Stimulated activated CD4-positive, alpha-beta T cell treated with anti-CD3 and anti-CD28 coated beads, Interleukin-15, amount 100 ng/mL, for 24 hours (primary cell): ENCODE results near the gene IFI27L2.
A peak's percentile ranks its signal among the peaks of the same experiment; 100 is the strongest.

Experiments used
- DNase-seq: peaks from one replicate; pipeline ENCODE4 v3.0.0-alpha.2; 2020

Gene IFI27L2

DNA sequence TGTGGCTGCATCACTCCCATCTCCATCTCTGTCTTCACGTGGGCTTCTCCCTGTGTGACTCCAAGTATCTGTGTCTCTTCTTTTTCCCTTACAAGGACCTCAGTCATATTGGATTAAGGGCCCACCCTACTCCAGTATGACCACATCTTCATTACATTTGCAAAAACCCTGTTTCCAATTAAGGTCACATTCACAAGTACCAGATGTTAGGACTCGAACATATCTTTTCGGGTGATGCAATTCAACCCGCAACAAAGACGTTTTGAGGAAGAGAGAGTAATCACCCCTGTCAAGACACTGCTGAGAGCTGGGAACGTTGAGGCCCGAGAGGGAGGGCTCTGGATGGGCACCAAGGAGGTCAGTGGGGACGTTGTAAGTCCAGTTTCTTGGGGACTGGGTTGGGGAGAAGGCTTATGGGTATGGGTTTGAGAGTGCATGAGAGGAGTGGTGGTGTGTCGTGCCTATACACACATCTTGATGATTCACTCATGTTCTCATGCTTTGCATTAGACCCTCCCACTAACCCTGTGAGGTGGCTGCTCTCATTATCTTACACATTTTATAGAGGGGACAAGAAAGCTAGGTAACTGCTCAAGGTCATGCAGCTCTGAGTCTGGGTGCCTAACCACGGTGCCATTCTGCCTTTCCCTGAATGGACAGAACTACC is 30.9 kb downstream of the IFI27L2 start:
- DNase-seq = no peak

DNA sequence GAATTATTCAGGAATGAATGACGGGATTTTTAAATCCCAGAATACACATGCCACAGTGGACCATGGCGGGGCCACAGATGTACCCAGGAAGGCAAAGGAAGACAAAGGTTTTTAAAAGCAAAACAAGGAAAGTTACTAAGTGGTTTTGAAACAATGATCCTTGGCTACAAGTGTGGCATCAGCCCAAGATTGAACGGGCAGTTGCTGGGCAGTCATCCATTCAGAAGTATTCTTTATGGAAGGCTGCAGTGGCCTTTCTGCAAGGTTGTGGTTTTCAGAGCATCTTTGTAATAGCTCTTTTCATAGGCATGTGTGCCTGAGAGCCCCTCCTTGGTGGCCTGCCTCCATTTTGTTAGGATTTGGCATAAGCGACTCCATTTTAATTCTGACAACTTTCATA is 32.3 kb downstream of the IFI27L2 start:
- DNase-seq = no peak

DNA sequence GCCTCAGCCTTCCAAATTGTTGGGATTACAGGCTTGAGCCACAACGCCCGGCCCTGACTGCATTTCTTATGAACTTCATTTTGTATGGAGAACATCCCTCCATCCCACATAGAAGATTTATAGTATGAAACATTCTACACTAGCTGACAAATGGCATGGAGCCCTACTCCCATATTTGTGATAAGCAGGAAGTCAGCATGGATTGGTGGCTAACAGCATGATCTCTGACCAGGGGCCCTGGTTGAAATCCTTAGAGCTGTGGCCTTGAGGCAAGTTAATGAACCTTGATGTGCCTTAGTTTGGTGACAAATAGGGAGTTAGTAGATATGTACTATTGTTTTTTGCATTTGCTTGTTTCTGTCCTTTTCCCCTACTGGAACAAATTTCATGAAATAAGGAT is 36.0 kb downstream of the IFI27L2 start:
- no peak for DNase-seq

DNA sequence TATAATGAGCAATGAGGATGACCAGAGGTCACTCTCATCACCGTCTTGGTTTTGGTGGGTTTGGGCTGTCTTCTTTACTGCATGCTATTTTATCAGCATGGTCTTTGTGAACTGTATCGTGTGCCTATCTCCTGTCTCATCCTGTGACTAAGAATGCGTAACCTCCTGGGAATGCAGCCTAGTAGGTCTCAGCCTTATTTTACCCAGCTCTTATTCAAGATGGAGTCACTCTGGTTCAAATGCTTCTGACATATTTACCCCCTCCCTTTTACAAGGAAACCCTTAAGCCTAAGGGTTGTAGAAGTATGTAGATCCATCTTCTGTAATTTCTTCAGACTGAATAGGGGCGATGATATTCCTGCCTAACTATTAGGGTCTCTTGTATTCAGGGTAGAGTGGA is 39.9 kb downstream of the IFI27L2 start:
- no peak for DNase-seq

DNA sequence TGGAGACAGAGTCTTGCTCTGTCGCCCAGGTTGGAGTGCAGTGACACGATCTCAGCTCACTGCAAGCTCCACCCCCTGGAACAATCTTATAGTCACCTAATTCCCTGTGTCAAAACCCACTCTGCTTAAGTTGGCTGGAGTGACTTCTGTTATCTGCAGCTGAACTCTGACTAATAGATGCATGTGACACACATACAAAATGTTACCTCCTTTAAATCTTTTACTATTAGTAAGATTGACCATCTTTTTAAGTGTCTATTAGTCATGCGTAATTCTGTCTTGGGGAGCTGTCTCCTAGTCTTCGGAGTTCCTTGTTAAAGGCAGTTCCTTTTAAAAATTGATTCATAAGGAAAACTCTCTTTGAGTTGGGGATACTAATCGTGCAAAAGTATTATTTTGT is 40.9 kb downstream of the IFI27L2 start:
- no peak for DNase-seq

DNA sequence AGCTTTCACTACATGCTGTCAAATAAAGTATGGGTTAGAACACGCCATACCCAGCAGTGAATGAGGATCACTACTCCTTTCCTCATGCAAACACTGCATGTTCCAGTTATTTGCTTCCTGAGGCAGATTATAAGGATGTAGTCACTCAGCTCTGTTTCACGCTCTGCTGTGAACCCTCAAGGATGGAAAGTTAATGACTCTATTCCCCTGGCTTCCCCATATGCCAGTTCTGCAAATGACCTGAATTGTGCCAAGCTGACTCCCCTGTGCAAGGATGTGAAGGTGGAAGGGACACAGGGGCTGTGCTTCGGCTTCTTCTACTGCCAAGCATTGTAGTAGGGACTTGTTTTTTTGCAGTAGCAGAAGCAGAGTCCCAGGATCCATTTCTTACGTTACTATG is 41.5 kb downstream of the IFI27L2 start:
- DNase-seq = no peak

DNA sequence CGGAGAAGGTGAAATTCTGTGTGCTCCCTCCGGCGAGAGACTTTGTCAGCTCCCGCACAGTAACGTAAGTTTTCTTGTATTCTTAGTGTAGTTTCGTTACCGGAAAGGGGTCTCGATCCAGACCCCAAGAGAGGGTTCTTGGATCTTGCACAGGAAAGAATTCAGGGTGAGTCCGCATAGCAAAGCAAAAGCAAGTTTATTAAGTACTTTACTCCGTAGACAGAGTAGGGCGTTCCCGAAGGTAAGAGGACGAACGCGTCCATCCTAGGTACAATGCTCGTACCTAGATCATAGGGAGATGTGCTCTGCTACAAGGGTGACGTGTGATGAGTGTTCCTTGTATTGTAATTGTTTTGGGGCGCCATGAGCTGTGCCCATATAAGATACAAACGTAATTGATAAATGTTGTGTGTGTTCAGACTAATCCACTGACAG is 48.0 kb downstream of the IFI27L2 start:
- DNase-seq = peak; percentile 7

DNA sequence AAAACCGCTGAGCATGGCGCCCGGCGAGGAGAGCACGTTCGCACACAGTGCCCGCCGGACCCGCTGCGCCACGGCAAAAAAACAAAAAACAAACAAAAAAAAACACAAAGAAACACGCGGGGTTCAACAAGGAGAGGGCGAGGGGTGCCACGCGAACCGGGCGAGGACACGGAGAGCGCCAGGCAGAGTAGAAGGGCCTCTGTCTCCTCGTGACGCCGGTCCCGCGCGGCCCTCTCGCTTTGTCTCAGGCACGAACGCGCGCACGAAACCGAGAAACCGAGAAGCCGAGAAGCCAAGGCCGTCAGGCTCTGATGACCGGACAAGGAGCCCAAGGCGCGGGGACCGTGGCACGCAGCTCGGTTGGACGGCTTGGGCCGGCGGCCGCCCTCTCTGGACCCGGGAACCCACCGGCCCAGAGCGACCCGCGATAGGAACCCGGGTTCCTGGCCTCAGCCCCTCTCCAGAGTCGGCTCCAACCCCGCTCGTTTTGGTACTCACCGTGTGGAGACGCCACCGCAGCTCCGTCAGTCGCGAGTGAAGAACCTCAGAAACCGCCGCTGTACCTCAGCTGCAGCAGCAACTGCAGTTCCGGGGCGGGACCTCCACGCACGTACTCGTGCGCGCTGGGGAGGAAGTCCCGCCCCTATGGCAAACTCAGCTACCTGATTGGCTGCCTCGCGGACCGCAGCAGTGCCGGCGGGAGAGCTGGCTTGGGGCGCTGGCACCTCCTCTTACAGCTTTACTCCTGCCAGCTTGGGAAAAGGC is 48.6 kb downstream of the IFI27L2 start, which contains the start of the genes DDX24 and IFI27L1:
TSS of gene DDX24 (minus strand) at position 582 of the 765 bp plus-strand sequence. CDS start 1,460 bp downstream, outside the sequence.
TSS of gene IFI27L1 (plus strand) at position 690 of the 765 bp plus-strand sequence. CDS start 15,628 bp downstream, outside the sequence.
- DNase-seq = peak; percentile 98

DNA sequence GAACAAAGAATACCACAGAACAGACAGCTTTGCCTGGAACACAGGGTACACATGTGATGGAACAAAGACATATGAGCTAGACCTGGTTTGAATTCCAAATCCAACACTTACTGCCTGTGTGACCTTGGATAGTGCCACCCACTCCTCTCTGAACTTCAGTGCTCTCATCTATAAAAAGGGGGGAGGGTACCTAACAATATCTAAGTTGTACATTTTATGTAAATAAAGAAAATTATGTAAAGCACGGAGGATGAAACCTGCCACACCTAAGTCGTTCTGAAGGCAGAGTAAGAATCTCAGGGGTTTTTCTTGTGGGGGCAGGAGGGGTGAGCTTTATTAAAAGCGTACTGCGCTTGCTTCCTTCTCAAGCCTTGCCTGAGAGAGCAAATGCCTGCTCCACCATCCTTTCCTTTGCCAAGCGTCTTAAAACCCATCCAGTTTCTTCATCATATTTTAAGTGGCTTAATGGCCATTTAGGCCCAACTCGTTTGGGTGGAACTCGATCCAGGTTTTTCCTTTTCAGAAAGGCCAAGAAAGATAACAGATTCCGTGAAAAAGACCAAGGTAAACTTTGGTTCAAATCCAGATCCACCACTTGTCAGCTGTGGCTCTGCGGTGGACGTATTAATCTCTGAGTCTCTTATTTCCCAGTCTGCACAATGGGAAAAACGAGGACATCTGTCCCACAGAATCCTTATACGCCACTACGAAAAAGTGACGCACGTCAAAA is 49.3 kb downstream of the IFI27L2 start:
- peak; percentile 9 for DNase-seq

DNA sequence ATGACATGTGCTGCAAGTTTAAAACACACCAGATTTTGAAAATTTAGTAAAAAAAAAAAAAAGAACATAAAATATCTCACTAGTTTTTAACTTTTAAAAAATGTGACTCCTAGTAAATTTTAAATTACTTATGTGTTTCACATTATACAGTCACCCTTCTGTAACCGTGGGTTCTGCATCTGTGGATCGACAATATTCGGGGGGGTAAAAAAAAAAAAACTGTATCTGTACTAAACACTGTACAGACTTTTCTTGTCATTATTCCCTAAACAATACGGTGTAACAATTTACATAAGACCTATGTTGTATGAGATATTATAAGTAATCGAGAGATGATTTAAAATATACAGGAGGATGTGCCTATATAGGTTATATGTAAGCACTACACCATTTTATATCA is 51.6 kb downstream of the IFI27L2 start:
- DNase-seq = no peak
